Lower leg skin (tissue), 3 donors: ENCODE measurements around the gene TMEM127.

ENCODE experiments used
- POLR2A ChIP-seq, 2 donors: fragments of 450-650 bp; IDR thresholded peaks; one replicate each; pipeline ENCODE4 v1.6.1; 2016 to 2017; ENCODE audit warnings: antibody characterized with exemption in 2 of 2, mild to moderate bottlenecking in 1 of 2, moderate library complexity in 1 of 2
- TF ChIP-seq, protein P1 (sequence below), 3 donors: fragments of 450-650 bp; IDR thresholded peaks; one replicate each; pipeline ENCODE4 v1.5.1; 2016; ENCODE audit warnings: antibody characterized with exemption in 3 of 3, mild to moderate bottlenecking in 3 of 3, moderate library complexity in 2 of 3

DNA sequence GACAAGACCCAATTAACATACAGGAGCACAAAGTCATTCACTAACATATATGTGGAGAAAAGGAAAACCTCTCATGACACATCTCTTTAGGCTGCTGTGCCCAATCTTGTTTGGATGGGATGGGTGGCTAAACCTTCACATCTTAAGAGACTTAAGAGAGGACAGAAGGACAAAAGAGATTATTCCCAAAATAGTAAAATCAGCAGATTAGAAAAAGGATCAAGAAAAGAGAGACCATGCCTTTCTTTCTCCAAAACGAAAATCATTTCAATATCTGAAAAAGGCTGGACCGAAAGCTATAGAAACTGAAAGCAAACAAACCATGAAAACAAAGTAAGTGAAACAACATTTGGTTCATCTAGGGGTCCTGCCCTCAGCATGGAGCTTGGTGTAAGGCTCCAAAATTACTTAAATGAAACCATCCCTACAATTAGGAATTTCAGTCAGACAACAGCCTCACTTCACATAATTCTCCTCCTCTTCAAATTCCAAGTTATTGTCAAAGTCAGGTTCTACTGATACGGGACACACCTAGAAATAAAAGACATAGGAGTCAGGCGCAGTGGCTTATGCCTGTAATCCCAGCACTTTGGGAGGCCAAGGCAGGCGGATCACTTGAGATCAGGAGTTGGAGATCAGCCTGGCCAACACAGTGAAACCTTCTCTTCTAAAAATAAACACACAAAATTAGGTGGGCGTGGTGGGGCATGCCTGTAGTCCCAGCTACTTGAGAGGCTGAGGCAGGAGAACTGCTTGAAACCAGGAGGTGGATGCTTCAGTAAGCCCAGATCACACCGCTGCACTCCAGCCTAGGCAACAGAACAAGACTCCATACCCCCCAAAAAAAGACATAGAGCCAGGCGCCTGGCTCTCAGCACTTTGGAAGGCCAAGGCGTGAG is 62.4 kb downstream of the TMEM127 start:
- TF ChIP-seq, protein P1, sequence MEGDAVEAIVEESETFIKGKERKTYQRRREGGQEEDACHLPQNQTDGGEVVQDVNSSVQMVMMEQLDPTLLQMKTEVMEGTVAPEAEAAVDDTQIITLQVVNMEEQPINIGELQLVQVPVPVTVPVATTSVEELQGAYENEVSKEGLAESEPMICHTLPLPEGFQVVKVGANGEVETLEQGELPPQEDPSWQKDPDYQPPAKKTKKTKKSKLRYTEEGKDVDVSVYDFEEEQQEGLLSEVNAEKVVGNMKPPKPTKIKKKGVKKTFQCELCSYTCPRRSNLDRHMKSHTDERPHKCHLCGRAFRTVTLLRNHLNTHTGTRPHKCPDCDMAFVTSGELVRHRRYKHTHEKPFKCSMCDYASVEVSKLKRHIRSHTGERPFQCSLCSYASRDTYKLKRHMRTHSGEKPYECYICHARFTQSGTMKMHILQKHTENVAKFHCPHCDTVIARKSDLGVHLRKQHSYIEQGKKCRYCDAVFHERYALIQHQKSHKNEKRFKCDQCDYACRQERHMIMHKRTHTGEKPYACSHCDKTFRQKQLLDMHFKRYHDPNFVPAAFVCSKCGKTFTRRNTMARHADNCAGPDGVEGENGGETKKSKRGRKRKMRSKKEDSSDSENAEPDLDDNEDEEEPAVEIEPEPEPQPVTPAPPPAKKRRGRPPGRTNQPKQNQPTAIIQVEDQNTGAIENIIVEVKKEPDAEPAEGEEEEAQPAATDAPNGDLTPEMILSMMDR (IDR thresholded peaks at IDR 0.05) = no peak
- no peak for TF ChIP-seq POLR2A (IDR thresholded peaks at IDR 0.05)
